Activated CD4-positive, alpha-beta T cell treated with anti-CD3 and anti-CD28 coated beads for 48 hours (primary cell): Measurements from ENCODE around the gene STXBP6.

Experiments
- DNase-seq: peaks from one replicate; pipeline ENCODE4 v3.0.0-alpha.2; 2020

Gene STXBP6

DNA sequence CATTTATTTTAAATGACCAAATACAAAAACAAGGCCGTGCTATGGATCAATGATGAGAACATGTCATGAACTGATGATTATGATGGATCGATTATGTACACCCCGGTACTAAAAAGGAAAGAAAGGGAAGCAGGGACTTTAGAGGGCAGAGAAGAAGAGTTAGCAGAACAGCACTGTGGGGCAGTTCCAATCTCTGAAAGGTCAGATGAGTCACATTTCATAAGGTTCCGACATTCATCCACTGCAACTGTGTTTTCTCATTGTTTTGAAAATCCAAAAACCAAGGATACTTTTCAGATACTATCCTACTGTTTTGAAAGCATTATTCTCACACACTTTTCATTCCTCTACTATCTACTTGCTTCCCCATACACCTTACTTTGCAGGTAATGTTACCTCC is 169.3 kb downstream of the STXBP6 start:
- no peak for DNase-seq

- DNase-seq = no peak
Observed at GRCh38 chr14:24879661-24880386, 170.1 kb downstream of the STXBP6 start.

DNA sequence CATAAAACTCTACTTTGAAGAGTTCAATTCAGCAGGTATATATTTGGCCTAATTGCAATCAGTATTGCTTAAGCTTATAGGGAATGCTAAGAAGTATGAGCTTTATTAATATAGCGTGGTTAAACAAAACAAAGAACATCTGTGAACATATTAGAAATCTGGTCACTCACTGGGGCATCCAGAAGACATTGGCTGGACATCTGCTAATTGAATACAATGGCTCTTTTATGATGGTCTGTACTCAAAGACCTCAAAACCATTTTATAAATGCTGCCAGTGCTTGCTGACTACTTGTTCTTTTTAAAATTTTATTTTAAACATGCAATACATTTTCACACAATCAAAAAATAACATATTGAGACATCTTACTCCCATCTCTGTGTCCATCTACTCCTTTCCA is 173.0 kb downstream of the STXBP6 start:
- DNase-seq = no peak

GRCh38 chr14:24875991-24876878 is 173.7 kb downstream of the STXBP6 start:
- no peak for DNase-seq

- DNase-seq = no peak
Observed at GRCh38 chr14:24875203-24875838, 174.6 kb downstream of the STXBP6 start.

GRCh38 chr14:24874514-24875202 is 175.3 kb downstream of the STXBP6 start:
- no peak for DNase-seq

DNA sequence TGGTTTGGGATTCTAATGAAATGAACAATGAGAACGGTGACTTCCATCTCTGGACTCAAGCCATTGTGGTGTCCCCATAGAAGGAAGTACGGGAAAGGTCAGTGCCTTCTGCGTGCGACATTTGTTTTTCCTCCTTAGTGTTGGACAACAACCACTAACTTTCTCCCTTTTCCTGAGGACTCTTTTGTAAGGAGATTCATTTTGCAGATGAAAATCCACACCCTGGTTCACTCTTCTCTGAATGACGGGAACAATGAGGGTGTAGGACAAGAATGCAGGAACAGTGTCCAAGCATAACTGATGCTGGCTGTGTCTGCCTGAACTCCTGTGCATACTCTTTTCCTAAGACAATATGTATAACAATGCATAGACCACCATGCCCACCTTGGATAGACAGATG is 176.4 kb downstream of the STXBP6 start:
- DNase-seq = no peak

- DNase-seq = no peak
Observed at GRCh38 chr14:24870949-24871701, 178.8 kb downstream of the STXBP6 start.

- no peak for DNase-seq
Observed at GRCh38 chr14:24868389-24868788, 181.6 kb downstream of the STXBP6 start.

DNA sequence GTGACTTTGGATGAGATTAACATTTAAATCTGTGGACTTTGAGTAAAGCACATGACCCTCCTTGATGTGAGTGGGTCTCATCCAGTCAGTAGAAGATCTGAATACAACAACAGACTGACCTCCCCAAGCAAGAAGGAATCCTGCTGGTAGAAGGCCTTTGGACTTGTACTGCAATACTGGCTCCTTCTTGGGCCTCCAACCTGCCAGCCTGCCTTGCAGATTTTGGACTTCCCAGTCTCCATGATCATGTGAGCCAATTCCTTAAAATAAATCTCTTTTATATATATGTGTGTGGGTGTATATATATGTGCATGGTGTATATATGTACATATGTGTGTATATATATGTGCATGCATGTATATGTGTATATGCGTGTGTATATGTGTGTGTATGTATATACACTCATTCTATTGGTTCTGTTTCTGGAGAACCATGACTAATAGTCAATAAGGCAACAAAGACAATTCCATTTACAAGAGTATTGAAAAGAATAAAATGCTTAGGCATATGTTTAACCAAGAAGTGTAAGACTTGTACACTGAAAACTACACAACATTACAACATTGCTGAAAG is 183.8 kb downstream of the STXBP6 start:
- DNase-seq = no peak

- no peak for DNase-seq
Observed at GRCh38 chr14:24863968-24864684, 185.8 kb downstream of the STXBP6 start.

DNA sequence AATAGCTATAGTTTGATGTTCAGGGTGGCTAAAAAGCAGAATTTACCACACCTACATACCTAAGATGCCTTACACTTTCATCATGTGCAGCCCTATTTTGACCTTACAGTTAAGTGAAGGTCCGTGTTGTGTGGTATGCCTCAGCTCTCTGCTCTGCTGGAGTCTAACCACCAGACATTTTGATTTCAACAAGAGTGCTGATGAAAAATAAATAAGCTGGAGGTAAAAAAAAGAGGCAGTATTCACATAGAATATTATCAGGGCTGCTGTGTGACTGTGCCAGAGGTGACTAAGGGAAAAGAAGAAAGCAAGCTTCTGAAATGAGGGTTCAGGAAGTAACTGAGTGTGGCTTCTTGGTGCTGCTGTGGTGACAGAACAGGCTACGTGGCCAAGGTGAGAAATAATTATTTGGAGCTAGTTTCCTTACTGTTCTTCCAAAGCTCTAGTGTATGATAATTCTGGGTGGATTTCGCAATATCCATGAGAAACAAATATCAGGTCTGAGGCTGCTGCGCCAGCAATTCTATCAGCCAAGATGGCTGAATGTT is 188.8 kb downstream of the STXBP6 start:
- DNase-seq = no peak

GRCh38 chr14:24859559-24859958 is 190.4 kb downstream of the STXBP6 start:
- no peak for DNase-seq

- no peak for DNase-seq
Observed at GRCh38 chr14:24858684-24859083, 191.3 kb downstream of the STXBP6 start.

DNA sequence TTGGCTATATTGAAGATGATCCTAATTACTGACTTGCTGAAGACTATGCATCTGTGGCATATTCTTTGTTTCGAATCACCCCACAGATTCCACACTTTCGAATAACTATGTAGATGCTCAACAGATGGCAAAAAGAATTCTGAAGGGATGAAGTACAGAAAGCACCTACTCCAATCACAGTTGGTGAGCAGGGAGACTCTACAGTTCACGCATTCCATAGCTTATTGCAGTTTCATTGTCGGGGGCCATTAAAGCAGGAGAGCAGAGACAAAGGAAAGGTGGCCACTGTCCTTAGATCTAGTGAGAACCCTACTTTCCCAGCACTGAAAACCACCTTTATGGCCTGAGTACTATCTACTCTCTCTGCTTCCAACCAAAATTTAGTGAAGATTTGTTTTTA is 191.9 kb downstream of the STXBP6 start:
- no peak for DNase-seq

GRCh38 chr14:24857277-24857676 is 192.7 kb downstream of the STXBP6 start:
- DNase-seq = no peak

- DNase-seq = no peak
Observed at GRCh38 chr14:24853446-24853845, 196.5 kb downstream of the STXBP6 start.

DNA sequence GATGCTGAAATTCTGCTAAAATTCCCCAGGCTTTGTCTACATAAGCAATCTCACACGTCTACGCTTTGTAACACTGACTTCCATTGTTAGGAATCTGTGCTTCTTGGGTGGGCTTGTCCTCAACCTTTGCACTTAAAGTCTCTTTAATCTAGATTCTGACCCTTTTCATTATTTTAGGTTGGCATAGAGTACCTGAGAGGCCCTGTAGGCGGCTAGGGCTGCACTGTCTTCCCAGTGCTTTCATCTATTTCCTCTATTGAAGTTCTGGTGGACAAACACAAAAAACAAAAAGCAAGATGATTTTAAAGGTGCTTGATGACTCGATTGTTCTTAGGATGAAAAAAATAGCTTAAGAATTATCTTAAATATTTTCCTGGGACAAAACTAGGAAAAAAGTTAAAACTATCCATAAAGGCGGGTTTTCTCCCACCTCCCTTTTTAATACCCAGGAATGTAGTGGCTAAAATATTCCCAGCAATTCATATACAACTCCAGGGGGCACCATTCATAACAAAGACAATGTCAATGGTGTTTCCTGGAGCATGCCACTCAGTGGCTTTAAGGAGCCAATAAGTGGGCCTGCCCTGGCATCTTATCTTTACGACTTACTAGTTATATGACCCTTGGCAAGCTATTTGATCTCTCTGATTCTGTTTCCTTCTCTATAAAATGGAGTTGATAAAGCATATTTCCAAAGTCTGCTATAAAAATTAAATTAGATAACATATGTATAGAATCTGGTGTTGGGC is 197.5 kb downstream of the STXBP6 start:
- DNase-seq = no peak

DNA sequence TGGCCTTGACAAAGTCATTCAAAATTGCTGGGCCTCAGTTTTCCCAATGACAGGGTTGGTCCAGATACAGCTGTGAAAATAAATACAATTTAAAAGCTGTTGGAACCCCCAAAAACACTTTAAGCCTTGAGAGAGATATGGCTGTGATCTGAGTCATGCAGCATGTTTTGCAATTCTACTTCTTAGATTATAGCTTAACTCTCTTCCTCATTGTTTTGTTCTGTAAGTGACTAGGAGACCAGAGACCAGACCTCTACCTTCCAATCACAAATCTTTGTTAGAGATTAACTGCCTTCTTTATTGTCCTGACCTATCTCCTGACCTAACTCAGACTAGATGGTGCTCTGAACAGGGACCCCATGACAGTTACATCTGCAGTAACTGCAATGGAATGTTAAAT is 198.1 kb downstream of the STXBP6 start:
- DNase-seq = no peak

DNA sequence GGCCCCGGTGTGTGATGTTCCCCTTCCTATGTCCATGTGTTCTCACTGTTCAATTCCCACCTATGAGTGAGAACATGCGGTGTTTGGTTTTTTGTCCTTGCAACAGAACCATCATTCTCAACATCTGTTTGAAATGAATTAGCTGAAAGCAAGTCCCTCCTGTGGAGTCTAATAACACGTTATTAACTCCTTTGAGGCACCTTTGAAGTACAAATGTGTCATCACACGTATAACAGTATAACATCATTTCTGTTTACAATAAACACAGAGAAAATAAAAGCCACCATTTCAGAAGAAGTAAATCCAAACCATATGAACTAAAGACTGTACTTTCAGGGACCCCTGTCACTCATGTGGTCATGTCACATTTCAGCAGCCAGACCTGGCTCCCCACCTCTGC is 198.5 kb downstream of the STXBP6 start:
- DNase-seq = no peak
